ENCODE results near the gene FOXM1.

- TF ChIP-seq BHLHE40 (IDR thresholded peaks at IDR 0.05; ENCODE audit: borderline replicate concordance) (no peak), TARDBP (IDR thresholded peaks at IDR 0.05) (no peak), SP1 (IDR thresholded peaks at IDR 0.05) (no peak), FOXK2 (IDR thresholded peaks at IDR 0.05) (no peak), NFRKB (IDR thresholded peaks at IDR 0.05) (no peak), HDGF (IDR thresholded peaks at IDR 0.05; ENCODE audit: borderline replicate concordance) (no peak), L3MBTL2 (conservative IDR thresholded peaks at IDR 0.05) (no peak), ELF4 (IDR thresholded peaks at IDR 0.05) (no peak), FOXA1 (IDR thresholded peaks at IDR 0.05) (no peak), LEF1 (IDR thresholded peaks at IDR 0.05; ENCODE audit: borderline replicate concordance) (no peak)
Measured at GRCh38 chr12:2835691-2836403, 41.1 kb downstream of the FOXM1 start.
